ENCODE results near the gene CDC42SE2.

GRCh38 chr5:131289738-131290137, 25.9 kb downstream of the CDC42SE2 start:
- TF ChIP-seq CTCF (IDR thresholded peaks at IDR 0.05; ENCODE audit: insufficient read depth, low read length, poor library complexity, severe bottlenecking) (no peak), EZH2phosphoT487 (conservative IDR thresholded peaks at IDR 0.05; ENCODE audit: low read length) (no peak)
